ENCODE measurements around the gene SLC17A9.

The SLC17A9 gene

GRCh38 chr20:62972845-62973745 lies 20.6 kb downstream of the SLC17A9 start:
- DNase-seq = no peak
- in situ Hi-C loops (cut with HindIII; ENCODE audit: low pct_ligation_motif_present, low pct_unique_long_range_greater_than_20kb, low sequenced_read_pairs) = no loop called here

DNA sequence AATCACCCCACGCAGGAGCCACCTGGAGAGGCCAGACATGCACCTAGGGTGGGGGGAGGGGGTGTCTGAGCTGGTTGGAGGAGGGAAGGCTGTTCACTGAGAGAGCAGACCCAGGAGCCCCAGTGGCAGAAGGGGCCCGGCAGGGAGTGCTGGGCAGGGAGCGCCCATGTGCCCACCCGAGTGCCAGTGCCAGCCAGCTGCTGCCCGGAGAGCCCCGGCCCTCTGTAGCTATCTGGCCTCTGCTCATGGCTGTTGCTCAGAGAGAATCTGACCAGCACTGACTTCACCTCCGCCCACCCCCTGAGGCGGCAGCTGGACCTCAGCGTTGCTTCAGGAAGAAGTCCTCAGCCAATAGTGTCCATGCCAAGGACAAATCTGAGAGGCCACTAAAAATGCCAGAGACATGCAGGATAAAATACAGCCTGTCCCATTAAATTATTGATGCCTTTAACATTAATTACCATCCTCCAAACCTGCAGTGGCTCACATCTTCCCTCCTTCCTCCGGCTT lies 22.8 kb downstream of the SLC17A9 start:
- no peak for DNase-seq
- in situ Hi-C loops (cut with HindIII; ENCODE audit: low pct_ligation_motif_present, low pct_unique_long_range_greater_than_20kb, low sequenced_read_pairs) = no loop called here

DNA sequence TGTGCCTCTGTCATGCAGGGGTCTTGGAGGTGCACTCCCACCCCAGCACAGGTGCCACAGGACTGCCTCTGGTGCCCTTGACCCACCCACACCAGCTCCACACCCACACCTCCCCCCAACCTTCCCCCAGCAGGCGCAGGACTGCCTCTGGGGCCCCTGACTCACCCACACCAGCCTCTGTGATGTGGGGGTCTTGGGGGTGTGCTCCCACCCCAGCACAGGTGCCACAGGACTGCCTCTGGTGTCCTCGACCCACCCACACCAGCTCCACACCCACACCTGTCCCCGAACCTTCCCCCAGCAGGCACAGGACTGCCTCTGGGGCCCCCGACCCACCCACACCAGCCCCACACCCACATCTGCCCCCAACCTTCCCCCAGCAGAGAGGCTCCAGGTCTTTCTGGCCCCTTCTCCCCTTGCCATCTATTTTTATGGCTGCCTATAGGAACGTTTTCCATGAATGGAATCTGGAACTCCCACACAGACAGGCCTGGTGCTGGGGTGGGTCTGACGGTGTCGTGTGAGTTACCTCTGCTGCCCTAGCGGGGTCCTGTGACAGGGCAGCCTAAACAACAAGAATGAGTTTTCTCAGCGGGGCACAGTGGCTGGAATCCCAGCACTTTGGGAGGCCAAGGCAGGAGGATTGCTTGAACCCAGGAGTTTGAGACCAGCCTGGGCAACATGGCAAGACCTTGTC lies 23.5 kb downstream of the SLC17A9 start:
- in situ Hi-C loops (cut with HindIII; ENCODE audit: low pct_ligation_motif_present, low pct_unique_long_range_greater_than_20kb, low sequenced_read_pairs) = no loop called here
- no peak for DNase-seq

DNA sequence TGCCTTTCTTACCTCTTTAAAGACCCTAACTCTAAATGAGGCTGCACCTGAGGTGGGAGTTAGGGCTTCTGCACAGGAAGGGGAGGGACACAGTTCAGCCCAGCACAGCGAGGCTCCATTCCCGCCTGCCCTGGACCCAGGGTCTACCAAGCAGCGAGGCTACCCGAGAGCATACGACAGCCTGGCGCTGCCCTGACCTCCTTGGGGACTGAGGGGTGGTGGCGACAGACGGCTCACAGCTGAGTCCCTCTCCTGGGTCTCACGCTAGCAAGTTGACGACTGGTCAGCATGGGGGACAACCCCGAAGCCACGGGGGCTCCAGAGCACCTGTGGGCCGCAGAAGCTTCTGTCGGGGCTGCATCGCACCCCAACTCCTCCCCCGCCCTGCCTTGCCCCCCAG lies 24.4 kb downstream of the SLC17A9 start:
- no peak for DNase-seq
- in situ Hi-C loops (cut with HindIII; ENCODE audit: low pct_ligation_motif_present, low pct_unique_long_range_greater_than_20kb, low sequenced_read_pairs) = no loop called here

DNA sequence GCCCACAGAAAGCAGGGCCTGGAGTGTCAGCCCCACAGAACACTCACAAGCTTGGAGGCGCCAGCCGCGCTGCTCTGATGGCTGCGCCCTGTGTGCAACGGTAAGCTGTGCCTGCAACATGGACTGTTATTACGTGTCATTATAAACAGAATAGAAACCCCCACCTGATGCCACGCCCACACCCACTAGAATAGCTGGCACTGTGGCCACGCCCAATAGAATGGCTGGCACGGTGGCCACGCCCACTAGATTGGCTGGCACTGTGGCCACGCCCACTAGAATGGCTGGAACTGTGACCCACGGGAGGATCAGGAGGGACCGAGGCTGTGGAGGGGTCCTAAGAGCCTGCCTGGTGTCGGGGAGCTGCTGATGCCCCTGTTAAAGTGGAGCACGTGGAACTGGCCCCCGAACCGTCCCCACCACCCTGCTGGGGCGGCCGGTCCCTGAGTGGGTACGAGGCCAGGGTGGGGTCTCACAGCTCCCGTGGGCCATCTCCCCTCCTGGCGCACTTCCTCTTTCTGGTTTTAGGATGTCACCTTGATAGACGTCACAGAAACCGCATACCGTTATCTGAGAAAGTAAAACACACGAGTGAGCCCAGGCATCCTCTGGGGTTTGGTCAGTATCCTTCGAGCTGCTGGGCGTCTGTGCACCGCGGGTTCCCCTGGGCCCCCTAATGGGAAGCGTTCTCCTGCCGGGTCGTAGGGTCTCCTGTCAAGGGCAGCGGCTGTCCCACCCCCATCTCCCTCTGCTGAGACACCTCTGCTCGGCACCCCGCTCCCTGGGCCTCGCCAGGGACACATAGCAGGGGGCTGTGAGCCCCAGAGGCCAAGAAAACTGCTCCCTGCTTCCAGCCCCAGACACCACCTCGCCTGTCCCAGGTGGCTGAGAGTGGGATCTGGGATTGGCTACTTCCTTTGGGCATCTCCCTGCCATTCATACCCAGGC lies 25.4 kb downstream of the SLC17A9 start:
- in situ Hi-C loops (cut with HindIII; ENCODE audit: low pct_ligation_motif_present, low pct_unique_long_range_greater_than_20kb, low sequenced_read_pairs) = no loop called here
- DNase-seq = no peak

DNA sequence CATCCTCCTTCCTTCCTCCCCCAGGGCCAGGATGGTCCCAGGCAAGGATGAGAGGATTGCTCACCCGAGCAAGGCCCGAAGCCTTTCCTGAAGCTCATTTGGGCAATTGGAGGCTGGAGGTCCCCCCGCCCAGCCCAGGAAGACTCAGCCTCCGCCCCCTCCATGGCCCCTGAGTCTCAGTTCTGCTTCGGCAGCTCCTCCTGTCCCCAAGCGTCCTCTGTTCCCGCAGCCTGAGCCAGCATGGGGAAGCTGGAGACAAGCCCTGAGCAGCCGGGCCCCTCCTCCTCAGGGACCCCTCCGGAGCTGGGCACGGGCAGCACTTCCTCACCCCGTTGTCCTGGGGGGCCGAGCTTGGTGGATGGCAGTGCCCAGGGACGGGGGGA lies 26.0 kb downstream of the SLC17A9 start:
- no peak for DNase-seq
- in situ Hi-C loops (cut with HindIII; ENCODE audit: low pct_ligation_motif_present, low pct_unique_long_range_greater_than_20kb, low sequenced_read_pairs) = no loop called here

DNA sequence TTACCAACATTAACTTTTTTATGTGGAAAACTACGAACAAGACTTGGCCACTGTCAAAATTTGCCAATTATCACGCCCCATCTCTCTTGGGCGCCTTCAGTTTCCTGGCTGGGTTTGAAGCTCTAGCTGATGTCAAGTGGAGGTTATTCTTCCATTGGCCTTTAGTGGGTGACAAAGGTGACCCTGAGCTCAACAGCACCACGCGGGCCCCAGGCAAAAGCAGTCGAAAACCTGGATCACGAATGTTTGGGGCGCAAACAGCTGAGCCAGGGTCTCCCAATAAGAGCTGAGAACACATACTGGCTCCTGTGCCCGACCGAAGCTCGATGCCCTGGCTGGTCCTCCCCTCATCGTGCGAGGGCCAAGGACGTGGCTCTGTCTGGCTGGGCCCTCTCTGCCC lies 26.8 kb downstream of the SLC17A9 start:
- in situ Hi-C loops (cut with HindIII; ENCODE audit: low pct_ligation_motif_present, low pct_unique_long_range_greater_than_20kb, low sequenced_read_pairs) = no loop called here
- DNase-seq = no peak

GRCh38 chr20:62979876-62980373 lies 27.4 kb downstream of the SLC17A9 start:
- DNase-seq = no peak
- in situ Hi-C loops (cut with HindIII; ENCODE audit: low pct_ligation_motif_present, low pct_unique_long_range_greater_than_20kb, low sequenced_read_pairs) = no loop called here

- DNase-seq = no peak
- in situ Hi-C loops (cut with HindIII; ENCODE audit: low pct_ligation_motif_present, low pct_unique_long_range_greater_than_20kb, low sequenced_read_pairs) = no loop called here
Measured at GRCh38 chr20:62980380-62980960, 28.0 kb downstream of the SLC17A9 start.

DNA sequence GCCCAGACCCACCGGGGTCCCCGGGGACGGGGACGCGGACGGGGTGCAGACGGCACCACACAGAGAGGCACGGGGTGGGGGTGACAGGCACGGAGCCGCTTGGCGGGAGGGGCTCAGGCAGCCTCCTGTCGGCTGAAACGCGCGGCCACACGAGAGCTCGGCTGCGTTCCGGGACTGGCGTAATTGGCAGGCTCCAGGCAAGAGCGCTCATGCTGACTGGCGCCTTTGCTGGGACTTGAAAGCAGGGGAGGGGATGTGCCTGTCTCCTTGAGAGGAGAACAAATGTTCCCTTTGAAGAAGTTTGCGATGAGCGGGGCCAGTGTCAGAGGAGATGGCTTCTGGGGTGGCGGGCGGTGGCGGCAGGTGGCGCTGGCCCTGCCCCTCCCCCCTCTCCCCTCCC lies 28.5 kb downstream of the SLC17A9 start:
- no peak for DNase-seq
- in situ Hi-C loops (cut with HindIII; ENCODE audit: low pct_ligation_motif_present, low pct_unique_long_range_greater_than_20kb, low sequenced_read_pairs) = no loop called here

DNA sequence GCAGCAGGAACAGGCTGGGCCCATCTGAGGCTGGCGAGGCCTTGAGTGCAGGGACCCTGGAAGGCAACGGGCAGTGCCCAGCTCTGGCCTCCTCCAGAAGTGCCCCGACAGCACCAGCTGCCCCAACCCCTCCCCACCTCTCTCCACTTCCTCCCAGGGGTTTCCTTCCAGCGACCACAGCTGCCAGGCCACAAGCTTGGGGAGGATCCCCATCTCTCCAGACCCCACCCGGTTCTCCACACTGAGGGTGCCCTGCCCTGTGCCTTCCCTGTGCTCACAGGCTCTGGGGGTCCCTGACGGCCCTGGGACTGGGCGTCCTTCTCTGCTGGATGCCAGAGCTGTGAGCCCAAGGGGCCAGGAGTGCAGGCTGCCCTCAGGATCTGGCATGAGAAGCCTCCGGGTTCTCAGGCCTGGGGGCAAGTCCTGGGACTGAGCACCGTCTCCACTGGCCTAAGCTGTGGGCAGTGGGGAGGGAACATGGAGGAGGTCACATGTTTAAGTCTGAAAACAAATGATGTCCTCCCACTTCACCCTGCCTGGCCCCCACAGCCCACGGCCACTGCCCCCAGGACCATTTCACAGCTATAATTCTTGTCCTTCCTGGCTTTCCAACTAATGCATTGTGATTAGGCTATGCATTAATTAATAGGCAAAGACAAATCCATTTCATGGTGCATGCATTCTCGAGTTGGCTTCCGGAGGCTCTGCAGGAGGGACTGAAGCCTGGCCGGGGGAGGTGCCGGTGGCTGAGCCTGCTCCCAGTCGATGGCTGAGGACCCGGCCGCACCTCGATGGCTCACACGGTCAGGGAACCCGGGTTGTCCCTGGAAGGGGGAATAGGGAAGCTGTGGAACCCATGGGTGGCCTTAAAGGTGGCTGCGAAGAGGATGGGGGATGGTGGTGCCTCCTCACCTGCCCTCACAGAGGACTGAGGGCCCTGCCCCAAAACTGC lies 29.9 kb downstream of the SLC17A9 start:
- in situ Hi-C loops (cut with HindIII; ENCODE audit: low pct_ligation_motif_present, low pct_unique_long_range_greater_than_20kb, low sequenced_read_pairs) = no loop called here
- DNase-seq = no peak

DNA sequence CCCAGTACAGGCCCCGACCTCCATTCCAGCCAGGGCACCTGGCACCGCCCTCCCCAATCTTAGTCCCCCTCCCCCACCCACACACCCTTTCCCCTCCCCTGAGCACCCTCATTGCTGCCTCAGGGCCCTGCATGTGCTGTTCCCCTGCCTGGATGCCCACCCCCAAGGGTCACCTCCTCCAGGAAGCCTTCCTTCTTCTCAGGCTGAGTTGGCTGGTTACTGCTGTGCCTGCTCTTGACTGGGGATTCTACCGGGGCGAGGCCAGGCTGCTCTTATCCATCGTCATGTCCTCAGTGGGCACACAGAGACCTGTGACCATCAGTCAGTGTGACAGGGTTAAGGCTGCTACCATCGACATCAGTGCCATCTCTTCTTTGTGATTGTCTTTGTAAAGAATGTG lies 30.7 kb downstream of the SLC17A9 start:
- in situ Hi-C loops (cut with HindIII; ENCODE audit: low pct_ligation_motif_present, low pct_unique_long_range_greater_than_20kb, low sequenced_read_pairs) = no loop called here
- DNase-seq = no peak

DNA sequence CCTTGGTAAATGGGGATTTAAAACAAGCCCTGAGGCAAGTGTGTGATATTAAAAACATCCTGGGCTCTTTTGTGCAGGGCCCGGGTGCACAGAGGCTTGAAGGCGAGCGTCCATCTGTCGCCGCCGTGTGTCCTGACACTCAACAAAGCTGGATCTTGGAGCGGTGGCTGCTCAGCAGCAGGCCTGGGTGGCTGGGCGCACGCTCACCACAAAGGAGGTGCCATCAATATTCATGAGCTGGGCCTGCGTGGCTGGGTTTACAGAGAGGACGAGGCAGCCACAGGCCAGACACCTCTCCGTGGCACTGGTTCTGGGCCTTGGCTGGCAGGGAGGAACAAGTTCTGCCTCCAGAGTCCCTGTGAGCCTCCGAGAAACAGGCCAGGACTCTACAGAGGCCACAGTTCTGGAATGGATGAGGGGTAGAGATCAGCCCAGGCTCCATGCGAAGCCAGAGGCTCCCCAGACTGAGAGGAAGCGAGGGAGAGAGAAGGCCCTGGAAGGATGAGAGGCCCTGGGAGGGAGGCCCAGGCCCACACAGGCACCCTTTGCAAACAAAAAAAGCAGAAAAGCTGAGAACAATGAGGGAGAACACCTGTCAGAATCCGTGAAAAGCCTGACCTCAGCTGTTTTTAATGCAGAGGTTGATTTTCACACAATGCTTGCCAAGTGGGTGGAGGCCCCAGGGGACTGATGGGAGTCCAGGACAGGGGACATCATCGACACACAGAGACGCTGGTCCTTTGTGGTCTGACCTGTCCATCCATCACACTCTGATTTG lies 32.3 kb downstream of the SLC17A9 start:
- no peak for DNase-seq
- in situ Hi-C loops (cut with HindIII; ENCODE audit: low pct_ligation_motif_present, low pct_unique_long_range_greater_than_20kb, low sequenced_read_pairs) = no loop called here

- in situ Hi-C loops (cut with HindIII; ENCODE audit: low pct_ligation_motif_present, low pct_unique_long_range_greater_than_20kb, low sequenced_read_pairs) = no loop called here
- DNase-seq = no peak
Measured at GRCh38 chr20:62985444-62985778, 32.9 kb downstream of the SLC17A9 start.

- in situ Hi-C loops (cut with HindIII; ENCODE audit: low pct_ligation_motif_present, low pct_unique_long_range_greater_than_20kb, low sequenced_read_pairs) = no loop called here
- no peak for DNase-seq
Measured at GRCh38 chr20:62986257-62986800, 33.8 kb downstream of the SLC17A9 start.

GRCh38 chr20:62987114-62987513 lies 34.6 kb downstream of the SLC17A9 start:
- DNase-seq = no peak
- in situ Hi-C loops (cut with HindIII; ENCODE audit: low pct_ligation_motif_present, low pct_unique_long_range_greater_than_20kb, low sequenced_read_pairs) = no loop called here
